GM13976 (cell line): ENCODE measurements around the gene ADAM12.

Experiments used
- DNase-seq: peaks from one replicate; pipeline ENCODE4 v3.0.0; 2012; ENCODE audit warnings: low spot score
- CTCF ChIP-seq: IDR thresholded peaks from 2 replicates; pipeline ENCODE4 v1.5.1; 2012; ENCODE audit warnings: borderline replicate concordance, mild to moderate bottlenecking; ENCODE audit not compliant: insufficient read depth; ENCODE audit errors: extremely low read depth, missing control alignments, control extremely low read depth
- in situ Hi-C: fragments of 300-500 bp; cut with MboI; formaldehyde crosslinking; loops from one replicate; pipeline ENCODE4 v1.12.0; 2022; ENCODE audit warnings: low sequenced_read_pairs, mixed read lengths, inconsistent platforms; ENCODE audit not compliant: unreplicated experiment

ADAM12 gene

GRCh38 chr10:126324826-126325225 lies 63.5 kb downstream of the ADAM12 start:
- TF ChIP-seq CTCF, result no peak
- in situ Hi-C loops, result no loop called here

GRCh38 chr10:126321440-126321839 lies 66.8 kb downstream of the ADAM12 start:
- no peak for DNase-seq
- no peak for TF ChIP-seq CTCF
- in situ Hi-C loops, result no loop called here

More at GRCh38 chr10:126324826-126325225, 63.5 kb downstream of the ADAM12 start:
- DNase-seq, result no peak

GRCh38 chr10:126317751-126318150 lies 70.5 kb downstream of the ADAM12 start:
- TF ChIP-seq CTCF, result no peak
- no peak for DNase-seq
- in situ Hi-C loops, result no loop called here

GRCh38 chr10:126315494-126316177 lies 72.6 kb downstream of the ADAM12 start:
- in situ Hi-C loops, result no loop called here
- no peak for TF ChIP-seq CTCF
- no peak for DNase-seq

GRCh38 chr10:126314863-126315493 lies 73.3 kb downstream of the ADAM12 start:
- TF ChIP-seq CTCF, result no peak
- DNase-seq, result no peak
- in situ Hi-C loops, result no loop called here

GRCh38 chr10:126312167-126312566 lies 76.1 kb downstream of the ADAM12 start:
- no peak for DNase-seq
- TF ChIP-seq CTCF, result no peak
- in situ Hi-C loops, result no loop called here
